Measurements from ENCODE around the gene SYNPO. TPM values are rescaled to one million over a fixed set of nuclear protein-coding genes. Genes with fewer than 3 reads are reported as not detected.

SYNPO gene
- total and polyA plus RNA-seq, 9 donors = 7.7 to 32.1 (median 27.6) TPM

- no peak for DNase-seq
- Histone ChIP-seq H3K9me3 (replicated peaks; ENCODE audit: control insufficient read depth, low read depth, low read length) (no peaks in the 10 kb centered on the region), H3K27ac (ENCODE audit: low read length) (peak overlapping the region; percentile 75), H3K4me1 (ENCODE audit: control insufficient read depth, insufficient read depth, low read length) (peaks cover 57% of the 10 kb centered on the region), H3K4me3 (ENCODE audit: low read length) (no peak overlapping the region), H3K27me3 (ENCODE audit: control insufficient read depth, insufficient read depth, low read length) (no peaks in the 10 kb centered on the region), H3K36me3 (ENCODE audit: control insufficient read depth, insufficient read depth, low read length) (peaks cover 16% of the 10 kb centered on the region)
- WGBS (ENCODE audit: insufficient coverage) = no CpG with 5 or more reads among the region's 10 CpGs
Measured at GRCh38 chr5:150632305-150633160, 7.9 kb upstream of the SYNPO start.

GRCh38 chr5:150633429-150633828 lies 7.0 kb upstream of the SYNPO start:
- Histone ChIP-seq H3K27ac (ENCODE audit: low read length) (peak overlapping the region; percentile 75), H3K4me1 (ENCODE audit: control insufficient read depth, insufficient read depth, low read length) (peaks cover 52% of the 10 kb centered on the region), H3K9me3 (replicated peaks; ENCODE audit: control insufficient read depth, low read depth, low read length) (no peaks in the 10 kb centered on the region), H3K36me3 (ENCODE audit: control insufficient read depth, insufficient read depth, low read length) (peaks cover 16% of the 10 kb centered on the region), H3K4me3 (ENCODE audit: low read length) (no peak overlapping the region), H3K27me3 (ENCODE audit: control insufficient read depth, insufficient read depth, low read length) (no peaks in the 10 kb centered on the region)
- no peak for DNase-seq
- WGBS (ENCODE audit: insufficient coverage) = no CpG with 5 or more reads among the region's 2 CpGs

DNA sequence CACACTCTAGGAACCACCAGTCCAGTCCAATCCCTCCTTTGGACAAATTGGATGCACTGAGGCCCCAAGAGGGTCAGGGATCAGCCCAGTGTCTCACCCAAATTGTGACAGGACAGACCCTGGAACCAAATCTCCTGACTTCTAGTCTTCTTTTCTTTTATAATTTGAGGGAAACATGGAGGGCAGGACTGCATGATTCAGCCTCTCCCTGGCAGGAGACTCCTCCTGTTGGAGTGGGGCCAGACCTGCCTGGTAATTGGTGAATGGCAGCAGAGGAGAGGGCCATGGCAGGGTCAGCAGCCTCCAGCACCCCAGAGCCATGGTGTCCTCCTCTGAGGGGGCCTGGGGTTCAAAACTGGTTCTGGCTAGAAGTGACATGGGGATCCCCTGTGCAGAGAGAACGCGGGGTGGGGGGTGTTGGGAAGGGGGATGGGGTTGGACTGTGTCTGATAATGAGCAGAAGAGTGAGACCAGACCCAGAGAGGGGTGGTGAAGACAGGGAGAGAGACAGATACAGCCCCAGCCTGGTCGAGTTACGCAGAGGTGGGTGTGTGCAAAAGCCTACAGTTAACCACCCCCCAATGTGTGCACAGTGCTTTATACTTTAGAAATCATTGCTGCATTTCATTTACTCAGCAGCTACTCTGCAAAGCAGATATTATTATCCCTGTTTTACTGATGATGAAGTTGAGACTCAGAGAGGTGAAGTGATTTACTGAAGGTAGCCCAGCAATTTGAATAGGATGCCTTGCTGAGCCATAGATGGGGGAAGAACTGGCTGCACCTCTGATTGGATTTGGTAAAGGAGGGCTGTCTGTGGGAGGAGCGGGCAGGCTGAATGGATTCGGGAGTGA lies 3.8 kb upstream of the SYNPO start:
- Histone ChIP-seq H3K27ac (ENCODE audit: low read length) (no peak overlapping the region), H3K36me3 (ENCODE audit: control insufficient read depth, insufficient read depth, low read length) (peaks cover 13% of the 10 kb centered on the region), H3K4me1 (ENCODE audit: control insufficient read depth, insufficient read depth, low read length) (peaks cover 59% of the 10 kb centered on the region), H3K27me3 (ENCODE audit: control insufficient read depth, insufficient read depth, low read length) (no peaks in the 10 kb centered on the region), H3K9me3 (replicated peaks; ENCODE audit: control insufficient read depth, low read depth, low read length) (no peaks in the 10 kb centered on the region), H3K4me3 (ENCODE audit: low read length) (no peak overlapping the region)
- 100% methylated on average over 2 of the region's 6 CpGs for WGBS (ENCODE audit: insufficient coverage)
- no peak for DNase-seq

DNA sequence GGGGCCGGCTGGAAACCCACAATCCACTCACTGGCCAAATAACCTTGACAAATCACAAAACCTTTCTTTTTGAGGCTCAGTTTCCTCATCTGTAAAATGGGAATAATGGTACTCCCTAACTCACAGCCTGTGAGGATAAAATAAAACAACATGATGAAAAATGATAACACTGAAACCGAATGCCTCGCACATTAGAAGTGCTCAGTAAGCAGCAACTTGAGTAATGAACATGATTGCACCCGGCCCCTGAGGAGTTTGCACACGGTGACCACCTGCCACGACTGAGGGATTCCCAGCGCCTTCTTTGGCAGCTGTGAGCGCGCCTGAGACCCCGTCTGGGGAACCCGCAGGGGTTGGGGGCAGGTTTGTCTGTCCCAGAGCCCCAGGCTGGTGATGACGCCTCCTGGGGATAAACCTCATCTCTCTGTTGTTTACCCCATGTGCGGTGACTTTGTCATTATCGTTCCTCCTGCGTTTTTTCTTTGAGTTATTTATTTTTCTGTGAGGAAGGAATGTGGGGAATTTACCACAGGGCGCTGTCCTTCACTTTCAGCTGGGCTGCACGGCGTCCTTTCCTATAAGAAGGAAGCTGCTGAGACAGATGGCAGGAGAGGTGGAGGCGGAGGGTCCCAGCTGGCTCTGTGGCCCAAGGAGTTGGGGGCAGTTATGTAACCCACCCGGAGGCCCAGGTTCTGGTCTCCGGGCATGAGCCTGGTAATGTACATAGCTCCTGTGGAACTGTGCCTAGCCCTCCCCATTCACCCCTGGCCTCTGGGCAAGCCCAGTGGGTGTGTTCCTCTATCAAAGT lies 3.0 kb upstream of the SYNPO start:
- Histone ChIP-seq H3K36me3 (ENCODE audit: control insufficient read depth, insufficient read depth, low read length) (peaks cover 8% of the 10 kb centered on the region), H3K4me3 (ENCODE audit: low read length) (no peak overlapping the region), H3K27me3 (ENCODE audit: control insufficient read depth, insufficient read depth, low read length) (no peaks in the 10 kb centered on the region), H3K27ac (ENCODE audit: low read length) (peak overlapping the region; percentile 59), H3K4me1 (ENCODE audit: control insufficient read depth, insufficient read depth, low read length) (peaks cover 60% of the 10 kb centered on the region), H3K9me3 (replicated peaks; ENCODE audit: control insufficient read depth, low read depth, low read length) (no peaks in the 10 kb centered on the region)
- 40% methylated on average over 13 of the region's 21 CpGs for WGBS (ENCODE audit: insufficient coverage)
- DNase-seq = no peak

GRCh38 chr5:150638053-150638444 lies 2.4 kb upstream of the SYNPO start:
- H3K4me1 ChIP-seq (ENCODE audit: control insufficient read depth, insufficient read depth, low read length) = peaks cover 60% of the 10 kb centered on the region
- peak overlapping the region; percentile 59 for H3K27ac ChIP-seq (ENCODE audit: low read length)

GRCh38 chr5:150638488-150639376 lies 1.7 kb upstream of the SYNPO start:
- no peak for DNase-seq
- Histone ChIP-seq H3K27me3 (ENCODE audit: control insufficient read depth, insufficient read depth, low read length) (no peaks in the 10 kb centered on the region), H3K4me1 (ENCODE audit: control insufficient read depth, insufficient read depth, low read length) (peaks cover 64% of the 10 kb centered on the region), H3K9me3 (replicated peaks; ENCODE audit: control insufficient read depth, low read depth, low read length) (no peaks in the 10 kb centered on the region), H3K4me3 (ENCODE audit: low read length) (no peak overlapping the region), H3K27ac (ENCODE audit: low read length) (peak overlapping the region; percentile 21), H3K36me3 (ENCODE audit: control insufficient read depth, insufficient read depth, low read length) (peaks cover 8% of the 10 kb centered on the region)
- WGBS (ENCODE audit: insufficient coverage) = 55% methylated on average over 3 of the region's 6 CpGs

More at GRCh38 chr5:150638053-150638444, 2.4 kb upstream of the SYNPO start:
- no peak overlapping the region for H3K4me3 ChIP-seq (ENCODE audit: low read length)
- DNase-seq = no peak
- no peaks in the 10 kb centered on the region for H3K27me3 ChIP-seq (ENCODE audit: control insufficient read depth, insufficient read depth, low read length)
- no peaks in the 10 kb centered on the region for H3K9me3 ChIP-seq (replicated peaks; ENCODE audit: control insufficient read depth, low read depth, low read length)
- no CpG with 5 or more reads among the region's 1 CpG for WGBS (ENCODE audit: insufficient coverage)
- peaks cover 8% of the 10 kb centered on the region for H3K36me3 ChIP-seq (ENCODE audit: control insufficient read depth, insufficient read depth, low read length)

DNA sequence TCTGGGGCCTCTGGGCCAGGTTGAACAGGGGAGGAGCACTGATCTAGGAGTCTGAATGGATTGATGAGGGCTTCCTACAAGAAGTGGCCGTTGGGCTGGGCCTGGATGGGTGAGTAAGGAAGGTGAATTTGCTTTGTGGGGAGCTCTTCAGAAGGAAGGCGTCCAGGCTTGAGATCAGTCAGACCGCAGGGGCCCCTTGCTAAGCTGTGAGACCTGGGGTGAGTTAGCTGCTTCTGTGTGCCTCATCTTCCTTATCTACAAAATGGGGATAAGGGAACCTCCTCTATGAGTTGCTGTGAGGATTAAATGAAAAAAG lies 1.1 kb upstream of the SYNPO start:
- WGBS (ENCODE audit: insufficient coverage) = 71% methylated on average over 1 of the region's 3 CpGs

DNA sequence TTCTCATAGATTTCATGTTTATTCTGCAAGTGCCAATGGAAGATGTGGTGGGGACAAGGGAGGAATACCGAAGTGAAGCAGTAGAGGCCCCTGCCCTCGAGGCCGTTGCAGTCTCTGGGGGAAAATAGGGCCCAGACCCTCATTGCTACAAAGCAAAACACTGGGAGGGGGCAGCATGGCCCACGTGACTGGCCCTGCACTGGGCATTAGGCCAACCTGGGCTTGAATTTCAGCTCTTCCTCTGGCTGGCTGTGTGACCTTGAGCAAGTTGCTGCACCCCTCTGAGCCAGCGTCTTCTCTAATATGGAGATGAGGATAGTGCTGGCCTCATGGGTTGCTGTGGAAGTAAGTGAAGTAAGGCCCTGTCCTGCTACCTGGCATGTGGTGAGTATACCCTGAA lies 709 bp upstream of the SYNPO start:
- H3K36me3 ChIP-seq (ENCODE audit: control insufficient read depth, insufficient read depth, low read length) = peaks cover 4% of the 10 kb centered on the region
- no peak for DNase-seq
- no peaks in the 10 kb centered on the region for H3K27me3 ChIP-seq (ENCODE audit: control insufficient read depth, insufficient read depth, low read length)
- peaks cover 73% of the 10 kb centered on the region for H3K4me1 ChIP-seq (ENCODE audit: control insufficient read depth, insufficient read depth, low read length)
- no peaks in the 10 kb centered on the region for H3K9me3 ChIP-seq (replicated peaks; ENCODE audit: control insufficient read depth, low read depth, low read length)
- no peak overlapping the region for H3K4me3 ChIP-seq (ENCODE audit: low read length)
- 49% methylated on average over 4 of the region's 5 CpGs for WGBS (ENCODE audit: insufficient coverage)
- H3K27ac ChIP-seq (ENCODE audit: low read length) = peak overlapping the region; percentile 81

More for the DNA sequence above, 1.1 kb upstream of the SYNPO start:
- H3K27me3 ChIP-seq (ENCODE audit: control insufficient read depth, insufficient read depth, low read length) = no peaks in the 10 kb centered on the region
- H3K9me3 ChIP-seq (replicated peaks; ENCODE audit: control insufficient read depth, low read depth, low read length) = no peaks in the 10 kb centered on the region
- H3K4me1 ChIP-seq (ENCODE audit: control insufficient read depth, insufficient read depth, low read length) = peaks cover 69% of the 10 kb centered on the region
- H3K36me3 ChIP-seq (ENCODE audit: control insufficient read depth, insufficient read depth, low read length) = peaks cover 6% of the 10 kb centered on the region
- no peak overlapping the region for H3K4me3 ChIP-seq (ENCODE audit: low read length)
- DNase-seq = no peak
- H3K27ac ChIP-seq (ENCODE audit: low read length) = peak overlapping the region; percentile 21

DNA sequence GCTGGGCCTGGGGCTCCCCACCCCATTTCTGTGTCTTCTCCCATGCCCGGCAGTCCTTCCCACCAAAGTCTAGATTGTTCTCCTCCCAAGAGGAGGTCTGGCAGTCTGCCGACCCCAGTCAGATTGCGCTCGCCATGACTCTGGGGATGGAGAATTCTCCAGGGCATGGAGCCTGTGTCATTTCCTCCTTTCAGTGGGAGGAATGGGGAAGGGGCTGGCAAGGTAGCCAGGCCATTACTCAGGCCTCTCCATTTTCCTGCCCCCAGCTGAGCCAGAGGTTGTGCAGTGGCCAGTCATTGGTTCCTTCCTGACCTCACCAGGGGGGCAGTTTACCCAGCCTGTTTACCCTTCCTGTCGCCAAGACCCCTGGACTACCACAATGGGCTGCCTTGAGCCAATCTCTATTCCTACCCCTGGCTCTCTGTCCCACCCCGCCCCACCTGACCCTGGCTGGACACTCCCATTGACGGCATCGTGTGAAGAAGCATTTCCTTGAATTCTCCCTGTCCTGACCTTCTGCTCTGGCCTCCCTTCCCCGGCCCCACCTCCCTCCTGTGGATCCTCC lies 628 bp downstream of the SYNPO start:
- Histone ChIP-seq H3K27me3 (ENCODE audit: control insufficient read depth, insufficient read depth, low read length) (no peaks in the 10 kb centered on the region), H3K4me3 (ENCODE audit: low read length) (no peak overlapping the region), H3K27ac (ENCODE audit: low read length) (peak overlapping the region; percentile 81), H3K9me3 (replicated peaks; ENCODE audit: control insufficient read depth, low read depth, low read length) (no peaks in the 10 kb centered on the region), H3K4me1 (ENCODE audit: control insufficient read depth, insufficient read depth, low read length) (peaks cover 82% of the 10 kb centered on the region), H3K36me3 (ENCODE audit: control insufficient read depth, insufficient read depth, low read length) (no peaks in the 10 kb centered on the region)
- 55% methylated on average over 4 of the region's 9 CpGs for WGBS (ENCODE audit: insufficient coverage)
- DNase-seq = no peak

Data from muscle of leg (tissue), 11 donors.